HG03520 (cell line): Measurements from ENCODE around the gene OSBPL10.
"Not testable (repeated sequence)": the region's sequence is repeated elsewhere in the genome, so short reads cannot be mapped to it uniquely, and the experiment has no call there.

ENCODE experiments used
- ATAC-seq: cut with Tn5 transposase; IDR thresholded peaks from one replicate; pipeline ENCODE4 v1.9.1; 2021; ENCODE audit warnings: mild to moderate bottlenecking, moderate library complexity; ENCODE audit not compliant: unreplicated experiment

The OSBPL10 gene

DNA sequence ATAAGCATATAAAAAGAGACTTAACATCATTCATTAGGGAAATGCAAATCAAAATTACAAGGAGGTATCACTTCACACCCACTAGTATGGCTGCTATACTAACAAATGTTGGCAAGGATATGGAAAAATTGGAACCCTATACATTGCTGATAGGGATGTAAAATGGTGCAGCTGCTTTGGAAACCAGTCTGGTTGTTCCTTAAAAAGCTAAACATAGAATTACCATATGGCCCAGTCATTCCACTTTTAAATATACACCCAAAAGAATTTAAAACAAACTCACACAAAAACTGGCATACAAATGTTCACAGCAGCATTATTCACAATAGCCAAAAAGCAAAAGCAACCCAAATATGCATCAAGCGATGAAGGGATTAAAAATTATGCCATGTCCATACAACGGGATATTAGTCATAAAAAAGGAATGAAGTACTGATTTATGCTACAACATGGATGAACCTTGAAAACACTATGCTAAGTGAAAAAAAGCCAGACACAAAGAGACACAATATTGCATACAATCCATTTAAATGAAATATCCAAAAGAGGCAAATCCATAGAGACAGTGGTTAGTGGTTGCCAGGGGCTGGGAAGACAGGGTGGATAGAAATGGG is 118.3 kb downstream of the OSBPL10 start:
- ATAC-seq, result no peak

DNA sequence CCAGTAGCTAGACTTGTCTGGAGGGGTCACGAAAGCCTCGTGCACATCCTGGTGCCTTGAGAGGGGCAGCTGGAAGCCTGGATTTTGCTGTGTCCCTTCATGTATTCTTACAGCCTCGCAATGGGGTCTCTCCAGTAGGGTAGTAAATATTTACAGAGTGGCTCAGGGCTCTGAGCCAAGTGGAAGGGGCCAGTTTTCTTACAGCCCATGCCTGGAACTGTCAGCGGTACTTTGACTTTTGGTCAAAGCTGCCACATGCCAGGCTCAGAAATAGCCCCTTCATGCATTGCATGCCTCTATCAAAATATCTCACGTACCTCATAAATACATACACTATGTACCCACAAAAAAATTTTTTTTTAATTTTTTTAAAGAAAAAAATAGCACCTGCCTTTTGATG is 119.2 kb downstream of the OSBPL10 start:
- ATAC-seq, result no peak

DNA sequence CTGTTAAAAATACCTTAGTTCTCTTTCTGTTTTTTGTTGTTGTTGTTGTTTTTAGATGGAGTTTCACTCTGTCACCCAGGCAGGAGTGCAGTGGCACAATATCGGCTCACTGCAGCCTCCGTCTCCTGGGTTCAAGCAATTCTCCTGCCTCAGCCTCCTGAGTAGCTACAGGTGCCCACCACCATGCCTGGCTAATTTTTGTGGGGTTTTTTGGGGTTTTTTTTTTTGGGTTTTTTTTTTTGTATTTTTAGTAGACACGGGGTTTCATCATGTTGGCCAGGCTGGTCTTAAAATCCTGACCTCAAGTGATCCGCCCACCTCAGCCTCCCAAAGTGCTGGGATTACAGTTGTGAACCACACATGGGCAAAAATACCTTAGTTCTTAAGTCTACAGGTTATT is 120.4 kb downstream of the OSBPL10 start:
- ATAC-seq, result not testable (repeated sequence)

- no peak for ATAC-seq
These were observed 121.8 kb downstream of the OSBPL10 start for GRCh38 chr3:31859245-31859644.

DNA sequence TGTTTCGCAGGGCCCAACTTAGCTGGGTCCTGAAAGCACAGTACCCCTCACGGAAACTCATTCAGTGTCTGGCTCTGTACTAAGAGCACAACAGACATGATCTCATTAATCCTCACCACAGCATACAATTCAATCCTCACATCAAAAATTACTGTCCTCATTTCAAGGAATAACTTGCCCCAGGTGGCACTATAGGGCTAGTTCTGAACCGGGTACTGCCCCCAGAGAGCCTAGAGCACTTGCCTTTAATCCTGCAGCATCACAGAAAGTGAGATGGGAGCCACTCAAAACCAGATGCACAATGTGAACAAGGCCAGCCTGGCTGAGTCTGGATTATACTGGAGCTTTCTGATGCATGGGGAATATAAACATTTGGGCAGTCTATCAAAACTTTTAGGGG is 122.6 kb downstream of the OSBPL10 start:
- no peak for ATAC-seq

- no peak for ATAC-seq
These were observed 127.5 kb downstream of the OSBPL10 start for GRCh38 chr3:31853580-31853979.

DNA sequence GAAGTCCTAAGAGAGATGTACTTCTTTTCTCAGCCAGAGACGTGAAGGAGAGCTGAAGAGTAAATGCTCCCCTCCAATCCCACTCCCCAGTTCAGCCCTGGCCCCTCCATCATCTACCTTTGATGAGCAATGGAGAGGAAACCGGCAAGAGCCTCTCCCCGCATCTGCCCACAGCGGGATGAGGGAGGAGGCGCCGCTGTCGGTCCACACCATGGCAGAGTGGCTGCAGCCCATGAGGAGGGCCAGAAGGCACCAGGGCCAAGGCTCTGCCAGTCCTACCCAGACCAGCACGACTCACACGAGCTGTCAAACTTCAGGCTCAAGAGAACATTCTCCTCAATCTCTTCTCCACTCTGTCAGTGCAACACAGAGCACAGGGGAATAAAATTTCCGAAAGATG is 129.8 kb downstream of the OSBPL10 start:
- no peak for ATAC-seq

DNA sequence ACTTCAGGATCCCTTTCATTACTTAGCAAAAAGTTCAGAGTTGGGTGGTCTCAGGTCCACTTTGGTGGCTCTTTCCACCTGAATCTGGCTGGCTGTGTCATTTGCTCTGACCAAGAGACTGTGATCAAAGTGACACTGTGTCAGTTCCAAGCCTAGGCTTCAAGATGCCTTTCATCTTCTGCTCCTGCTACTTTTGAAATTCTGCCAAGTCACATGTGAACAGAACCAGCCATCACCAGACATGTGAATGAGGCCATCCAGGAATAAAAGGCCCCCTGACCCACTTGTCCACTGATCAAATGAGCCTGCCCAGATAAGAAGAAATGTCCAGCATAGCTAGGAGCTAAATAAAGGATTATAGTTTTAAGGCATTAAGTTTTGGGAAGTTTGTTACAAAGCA is 132.2 kb downstream of the OSBPL10 start:
- no peak for ATAC-seq

GRCh38 chr3:31848163-31848818 is 132.8 kb downstream of the OSBPL10 start:
- ATAC-seq, result no peak

DNA sequence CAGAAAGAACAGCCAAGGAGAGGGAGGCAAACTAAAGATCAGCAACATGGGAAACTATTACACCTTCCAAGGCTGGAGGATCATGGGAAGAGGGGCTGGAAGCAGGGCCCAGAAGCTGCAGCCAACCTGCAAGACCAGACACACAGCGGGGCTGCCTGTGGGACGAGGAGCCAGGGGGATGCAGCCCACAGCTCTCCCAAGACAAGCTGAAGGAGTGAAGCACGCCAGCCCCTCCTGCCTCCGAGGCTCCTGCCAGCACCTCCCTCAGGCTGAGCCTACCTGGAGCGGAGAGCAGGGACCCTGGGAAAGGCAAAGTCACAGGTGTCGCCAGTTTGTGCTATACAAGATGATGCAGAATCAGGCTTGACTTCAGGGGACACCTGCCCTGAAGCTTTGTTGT is 133.3 kb downstream of the OSBPL10 start:
- ATAC-seq, result no peak

DNA sequence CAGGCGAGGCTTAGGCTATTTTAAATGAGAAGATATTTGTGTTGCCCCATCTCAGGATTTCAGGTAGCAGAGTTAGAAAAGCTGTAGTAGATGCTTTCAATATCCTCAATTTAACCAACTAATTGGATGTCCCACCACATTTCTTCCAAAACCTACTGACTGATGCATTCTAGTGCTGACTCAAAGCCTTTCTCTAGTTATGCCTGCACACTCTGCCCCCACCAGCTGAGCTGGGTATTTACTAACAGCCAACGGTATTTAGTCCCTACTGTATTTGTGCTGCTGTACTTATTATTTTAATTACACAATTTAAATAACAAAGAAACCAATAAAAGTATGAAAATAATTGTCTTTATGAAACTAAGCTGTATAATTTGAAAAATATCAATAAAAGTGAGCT is 139.5 kb downstream of the OSBPL10 start:
- ATAC-seq, result no peak

GRCh38 chr3:31840252-31840651 is 140.8 kb downstream of the OSBPL10 start:
- no peak for ATAC-seq

DNA sequence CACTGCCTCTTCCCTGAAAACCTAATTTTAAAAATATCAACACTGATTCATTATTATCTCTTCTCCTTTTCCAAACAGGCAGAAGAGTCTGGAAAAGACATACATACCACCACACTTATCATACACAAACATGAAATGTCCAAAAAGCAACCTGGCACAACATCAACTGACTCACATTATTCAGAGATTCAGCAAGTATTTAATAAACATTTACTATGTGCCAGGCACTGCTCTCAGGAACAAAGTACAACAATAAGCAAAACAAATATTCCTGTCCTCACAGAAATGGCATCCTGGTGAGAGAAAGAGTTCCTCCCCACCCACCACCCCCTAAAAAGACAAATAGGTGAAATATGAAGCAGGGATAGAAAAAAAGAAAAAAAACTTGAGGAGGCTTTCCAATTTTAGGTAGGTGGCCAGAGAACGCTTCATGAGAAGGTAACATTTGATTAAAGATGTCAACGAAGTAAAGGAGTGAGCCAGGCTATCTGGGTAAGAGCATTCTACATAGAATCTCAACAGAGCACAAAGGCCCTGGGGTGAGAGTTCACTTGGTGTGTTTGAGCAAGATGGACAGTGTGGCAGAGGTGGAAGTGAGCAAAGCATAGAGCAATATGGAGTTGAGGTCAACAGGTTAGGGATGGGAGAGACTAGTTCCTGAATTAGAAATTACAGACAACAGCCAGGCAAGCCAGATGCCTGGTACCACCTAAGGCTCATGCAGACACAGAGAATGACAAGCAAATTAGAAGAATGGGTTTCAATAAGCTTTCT is 141.7 kb downstream of the OSBPL10 start:
- no peak for ATAC-seq

DNA sequence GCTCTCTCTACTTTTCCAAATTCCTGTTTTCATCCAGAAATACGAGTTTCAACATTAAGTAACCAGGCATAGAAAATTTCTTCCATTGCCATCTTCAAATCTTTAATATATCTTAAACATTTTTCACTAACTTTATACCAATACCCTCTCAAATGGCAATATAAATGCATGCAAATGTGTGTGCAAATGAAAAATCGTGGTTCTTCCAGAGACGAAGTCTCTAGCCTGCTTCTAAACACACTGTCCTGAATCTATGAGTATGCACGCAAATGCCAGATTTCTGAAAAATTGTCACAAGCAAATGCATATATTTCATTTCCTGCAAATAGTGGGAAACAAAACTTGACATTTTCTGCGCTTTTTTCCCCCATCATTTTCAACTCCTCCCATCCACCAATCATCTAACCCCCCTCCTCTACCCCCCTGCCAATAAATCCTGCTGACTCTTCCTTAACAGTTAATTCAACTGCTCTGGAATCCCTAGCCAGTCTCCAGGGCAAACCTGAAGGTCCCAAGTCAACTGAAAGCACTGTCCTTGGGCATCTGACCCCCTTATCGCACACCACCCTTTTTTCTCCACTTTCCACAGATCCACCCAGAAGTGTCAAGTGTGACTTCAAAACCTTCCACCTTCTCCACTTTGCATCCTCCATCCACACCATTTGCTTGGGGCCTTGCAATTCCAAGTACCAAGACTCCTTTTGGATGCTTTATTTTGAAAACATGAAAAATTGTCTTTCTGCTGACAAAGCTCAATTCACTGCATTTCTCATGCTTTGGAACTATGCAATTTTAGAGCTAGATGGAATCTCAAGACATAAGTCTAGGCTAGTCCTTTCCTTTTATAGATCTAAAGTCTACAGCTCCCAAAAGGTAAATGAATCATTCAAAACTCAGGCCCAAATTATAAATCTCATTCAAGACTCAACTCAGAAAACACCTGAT is 144.7 kb downstream of the OSBPL10 start:
- no peak for ATAC-seq

- ATAC-seq, result no peak
These were observed 147.5 kb downstream of the OSBPL10 start for GRCh38 chr3:31833391-31834190.

DNA sequence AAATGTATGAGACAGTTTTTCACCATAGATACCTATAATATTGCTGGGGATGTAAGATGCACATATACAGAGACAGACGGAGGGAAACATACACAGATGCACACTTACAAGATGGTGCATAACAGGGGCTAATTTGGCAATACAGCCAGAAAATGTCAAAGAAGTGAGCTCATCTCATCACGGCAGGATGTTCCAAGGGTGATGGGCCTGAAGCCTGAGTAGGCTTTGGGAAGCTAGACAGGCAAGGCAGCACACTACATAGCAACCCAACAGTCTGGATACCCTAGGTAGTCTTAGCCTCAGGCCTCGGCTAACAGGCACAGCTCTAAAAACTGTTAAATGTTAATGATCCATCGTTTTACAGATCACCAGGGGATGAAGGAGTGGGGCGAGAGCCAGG is 148.5 kb downstream of the OSBPL10 start:
- no peak for ATAC-seq

GRCh38 chr3:31831591-31831990 is 149.5 kb downstream of the OSBPL10 start:
- no peak for ATAC-seq

GRCh38 chr3:31829826-31830426 is 151.1 kb downstream of the OSBPL10 start:
- no peak for ATAC-seq

GRCh38 chr3:31829010-31829409 is 152.1 kb downstream of the OSBPL10 start:
- no peak for ATAC-seq

DNA sequence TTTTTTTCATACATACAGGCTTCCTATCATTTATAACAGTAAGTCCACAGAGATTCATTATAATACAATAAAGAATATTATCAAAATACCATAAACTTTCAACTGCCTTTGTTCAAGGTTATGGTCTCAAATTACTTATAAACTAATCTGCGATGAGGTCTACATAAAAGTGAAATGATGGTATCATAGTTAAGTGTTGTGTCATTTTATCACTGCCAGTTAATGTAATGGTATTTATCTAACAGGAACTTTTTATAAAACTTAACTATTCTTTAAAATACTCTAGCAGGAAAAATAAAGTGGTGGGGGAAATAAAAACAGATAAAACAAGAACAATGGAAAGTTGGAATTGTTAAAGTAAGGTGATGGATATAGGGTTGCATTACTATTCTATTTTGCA is 153.1 kb downstream of the OSBPL10 start:
- no peak for ATAC-seq
